CD4-positive, alpha-beta T cell treated with Interleukin-17A for 1 hour (primary cell): ENCODE data around the gene PTCHD1.
A peak's percentile ranks its signal among the peaks of the same experiment; 100 is the strongest.

Source experiments
- DNase-seq: peaks from one replicate; pipeline ENCODE4 v3.0.0-alpha.2; 2020

The PTCHD1 gene

DNA sequence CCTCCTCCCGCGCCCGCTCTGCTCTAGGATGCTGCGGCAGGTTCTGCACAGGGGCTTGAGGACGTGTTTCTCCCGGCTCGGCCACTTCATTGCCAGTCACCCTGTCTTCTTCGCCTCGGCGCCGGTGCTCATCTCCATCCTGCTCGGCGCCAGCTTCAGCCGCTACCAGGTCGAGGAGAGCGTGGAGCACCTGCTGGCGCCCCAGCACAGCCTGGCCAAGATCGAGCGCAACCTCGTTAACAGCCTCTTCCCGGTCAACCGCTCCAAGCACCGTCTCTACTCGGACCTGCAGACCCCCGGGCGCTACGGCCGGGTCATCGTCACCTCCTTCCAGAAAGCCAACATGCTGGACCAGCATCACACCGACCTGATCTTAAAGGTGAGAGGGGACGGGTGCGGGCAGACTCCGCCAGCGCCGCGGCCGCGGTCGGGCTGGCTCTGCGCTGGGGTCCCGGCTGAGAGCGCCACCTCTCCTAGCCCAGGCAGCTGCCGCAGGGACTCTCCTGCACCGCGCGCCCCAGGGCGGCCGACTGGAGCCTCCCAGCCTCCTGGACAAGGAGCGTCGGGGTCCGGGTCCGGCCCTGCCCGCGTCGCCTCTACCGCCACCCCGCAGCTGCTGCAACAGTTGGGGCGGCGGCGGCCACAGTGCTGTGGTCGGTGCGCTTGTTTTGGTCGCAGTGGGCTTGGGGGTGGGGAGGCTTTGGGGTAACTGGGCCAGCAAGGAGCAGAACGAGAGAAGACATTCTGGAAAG lies at the start of gene PTCHD1:
Gene PTCHD1 (plus strand): TSS at position 2 of the 752 bp plus-strand sequence. CDS start 27 bp downstream, at position 29.
- no peak for DNase-seq

DNA sequence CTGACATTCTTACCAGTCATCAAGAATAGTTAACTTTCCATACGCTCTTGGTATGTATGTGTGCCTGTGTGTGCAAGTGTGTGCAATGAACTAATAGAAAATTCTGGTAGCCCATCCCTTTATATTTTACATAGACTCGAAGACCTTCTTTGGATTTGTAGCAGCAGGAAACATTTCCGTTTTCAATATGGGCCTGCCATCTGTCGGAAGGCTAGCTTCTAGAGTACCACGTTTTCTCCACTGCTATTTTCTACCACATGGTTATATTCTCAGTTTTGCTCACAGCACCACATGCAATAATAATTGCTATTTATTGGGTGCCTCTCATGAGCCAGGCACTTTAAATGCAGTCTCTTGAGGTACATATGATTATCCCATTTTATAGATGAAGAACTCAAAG lies 47.9 kb upstream of the PTCHD1 start:
- no peak for DNase-seq

DNA sequence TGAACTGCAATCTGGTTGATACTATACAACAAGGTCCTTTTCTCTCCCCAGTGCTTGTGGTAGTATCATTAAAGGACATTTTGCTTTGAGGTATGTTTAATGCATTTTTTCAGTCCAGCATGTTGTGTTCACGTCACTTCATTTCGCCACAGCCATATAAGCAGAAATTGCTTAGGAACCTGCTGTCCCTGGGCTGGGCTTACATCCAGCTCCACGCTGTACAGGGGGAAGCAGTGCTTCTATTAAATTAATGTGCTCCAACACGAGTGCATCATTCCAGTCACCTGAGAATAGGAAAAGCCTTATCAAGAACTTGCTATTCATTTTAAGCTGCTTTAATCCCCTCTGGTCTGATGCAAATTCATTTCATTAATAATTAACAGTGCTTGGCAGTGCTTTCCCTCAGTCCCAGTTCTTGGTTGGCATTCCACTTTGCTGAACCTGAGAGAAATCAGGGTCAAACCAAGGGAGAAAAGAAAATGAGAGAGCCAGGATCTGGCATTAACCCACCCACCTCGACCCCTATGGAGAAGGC lies 47.4 kb upstream of the PTCHD1 start:
- DNase-seq = no peak

DNA sequence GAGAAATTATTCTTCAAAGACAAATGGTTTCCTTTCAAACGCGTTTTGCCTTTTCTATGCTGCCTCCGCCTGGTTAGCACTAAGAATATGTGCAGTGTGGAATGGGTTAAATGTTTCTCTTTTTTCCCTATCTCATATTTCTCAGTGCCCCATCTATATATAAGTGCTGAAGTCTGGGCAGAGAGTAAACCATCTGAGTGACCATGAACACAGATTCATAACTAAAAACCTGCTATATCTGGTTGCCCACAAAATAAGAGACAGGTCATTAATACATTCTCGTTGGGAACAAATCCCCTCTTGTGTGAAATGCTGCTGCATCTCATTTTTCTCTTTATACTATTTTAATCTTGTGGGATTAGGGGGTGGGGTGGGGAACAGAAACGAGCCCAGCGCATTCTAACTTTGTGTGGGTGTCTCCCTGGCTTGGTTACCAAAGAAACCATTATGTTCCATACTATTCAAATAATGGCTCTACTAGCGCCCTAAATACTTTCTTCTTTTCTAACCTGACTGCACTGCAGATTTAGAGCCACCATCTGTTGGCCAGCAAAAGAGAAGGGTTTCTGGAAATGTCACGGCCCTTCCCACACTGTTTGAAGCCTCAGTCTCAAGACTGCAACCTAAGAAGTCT lies 42.2 kb upstream of the PTCHD1 start:
- DNase-seq = no peak

DNA sequence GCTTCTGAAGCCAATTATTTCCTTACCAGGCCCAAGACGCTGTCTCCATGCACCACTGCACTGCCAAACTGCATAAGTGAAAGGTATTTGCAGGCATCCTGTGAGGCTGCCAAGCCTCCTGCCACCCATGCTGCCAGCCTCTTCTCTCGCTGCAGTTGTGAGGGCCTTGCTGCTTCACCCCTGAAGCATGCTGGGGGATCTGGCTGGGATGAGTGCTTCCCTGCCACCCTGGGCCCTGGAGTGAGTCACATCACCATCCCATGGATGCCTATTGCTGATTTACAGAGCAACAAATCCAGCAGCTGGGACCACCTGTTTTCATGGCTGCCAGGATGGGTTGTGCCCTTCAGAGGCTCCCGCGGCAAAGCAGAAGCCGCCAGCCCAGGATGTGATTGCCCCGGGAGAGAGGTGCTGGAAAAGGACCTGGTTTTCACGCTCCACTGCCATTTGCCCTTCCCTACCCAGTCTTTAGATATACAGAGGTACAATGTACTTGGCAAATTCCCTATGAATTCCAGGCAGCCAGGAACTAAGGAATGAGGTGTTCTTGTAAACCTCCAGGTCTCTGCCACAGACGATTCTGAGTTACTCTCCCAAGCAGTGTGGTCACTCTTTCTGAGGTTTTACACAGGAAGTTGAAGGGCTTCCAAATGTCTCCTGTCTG lies 41.5 kb upstream of the PTCHD1 start:
- DNase-seq = no peak

DNA sequence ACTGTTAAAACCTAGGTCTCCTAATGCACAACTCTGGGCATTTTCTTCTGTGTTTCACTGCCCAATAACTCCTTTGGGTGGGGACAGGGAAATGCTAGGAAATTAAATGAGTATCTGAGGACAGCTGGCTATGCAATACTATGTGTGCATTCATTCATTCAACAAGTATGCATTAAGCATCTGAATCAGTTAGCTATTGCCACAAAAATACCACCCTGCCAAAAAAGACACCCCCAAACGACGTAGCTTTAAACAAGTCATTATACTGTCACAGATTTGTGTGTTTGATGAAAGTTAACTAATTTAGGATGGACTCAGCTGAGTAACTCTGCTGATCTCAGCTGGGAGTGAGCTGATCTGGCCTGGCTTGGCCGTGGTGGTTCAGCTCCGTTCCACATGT lies 29.8 kb upstream of the PTCHD1 start:
- DNase-seq = no peak

DNA sequence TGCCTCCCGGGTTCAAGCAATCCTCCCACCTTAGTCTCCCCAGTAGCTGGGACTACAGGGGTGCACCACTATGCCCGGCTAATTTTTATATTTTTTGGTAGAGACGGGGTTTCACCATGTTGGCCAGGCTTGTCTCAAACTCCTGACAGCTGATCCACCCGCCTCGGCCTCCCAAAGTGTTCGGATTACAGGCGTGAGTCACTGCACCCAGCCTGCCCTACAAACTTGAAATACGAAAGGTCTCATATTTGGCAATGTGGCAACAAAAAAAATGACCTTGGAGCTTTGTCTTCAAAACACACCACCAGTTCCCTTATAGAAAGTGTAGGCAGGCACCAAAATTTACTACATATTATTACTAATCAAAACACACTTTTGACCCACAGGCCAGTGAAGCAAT lies 22.9 kb upstream of the PTCHD1 start:
- no peak for DNase-seq

DNA sequence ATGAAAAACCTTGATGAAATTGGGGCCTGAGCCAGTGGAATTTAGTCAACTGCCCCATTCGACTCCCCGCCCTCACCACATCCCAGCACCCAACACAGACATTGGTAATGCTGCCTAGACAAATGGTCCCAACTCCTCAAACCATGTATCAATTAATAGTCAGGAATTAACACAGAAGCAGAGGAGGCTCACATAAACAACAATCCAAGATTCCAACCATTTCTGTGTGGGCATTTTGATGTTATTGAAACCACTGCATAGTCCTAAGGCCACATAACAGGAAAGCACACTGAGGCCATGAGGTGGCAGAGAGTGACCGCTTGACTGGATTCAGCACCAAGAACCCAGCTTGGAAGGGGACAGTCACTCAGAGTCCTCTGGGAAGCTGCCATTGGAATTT lies 22.5 kb upstream of the PTCHD1 start:
- DNase-seq = no peak

DNA sequence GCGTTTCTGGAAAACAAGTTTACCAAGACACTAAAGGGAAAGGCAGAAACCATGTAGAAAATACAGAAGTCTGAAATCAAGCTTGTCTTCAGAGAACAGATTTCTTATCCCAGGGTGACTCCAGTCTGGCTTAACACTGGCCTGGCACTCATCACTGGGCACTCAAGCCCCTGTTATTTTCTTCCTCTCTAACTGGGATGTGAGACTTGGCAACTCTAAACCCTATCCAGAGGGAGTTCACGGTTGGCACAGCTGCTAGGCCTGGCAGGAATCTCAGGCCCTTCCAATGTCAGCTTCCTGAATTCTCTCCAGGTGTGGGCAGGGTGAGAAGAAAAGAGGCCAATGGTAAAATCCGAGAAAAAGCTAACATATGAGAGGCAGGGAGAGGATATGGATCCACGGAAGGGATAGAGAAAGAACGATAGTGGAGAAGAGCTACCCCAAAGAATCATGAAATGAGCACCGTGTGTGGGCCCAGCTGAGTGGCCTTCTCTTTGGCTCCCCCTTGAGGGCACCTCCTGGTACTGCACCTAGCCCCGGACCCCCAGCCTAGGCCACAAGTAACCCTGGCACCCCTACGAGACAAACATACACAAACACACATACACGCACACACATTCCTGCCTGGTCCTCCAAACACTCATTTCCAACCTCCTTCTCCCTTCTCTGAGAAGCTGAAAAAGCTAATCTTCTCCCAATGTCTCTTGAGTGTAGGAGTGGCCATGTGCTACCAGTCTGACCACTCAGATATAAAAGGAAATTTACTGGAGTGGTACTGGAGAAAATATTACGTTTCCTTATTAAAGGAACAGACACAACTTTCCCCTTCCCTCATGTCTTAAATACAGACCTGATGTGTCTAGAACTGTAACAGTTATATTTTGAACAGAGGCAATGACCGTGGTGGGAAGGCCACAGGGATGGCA lies 16.6 kb upstream of the PTCHD1 start:
- peak; percentile 9 for DNase-seq

DNA sequence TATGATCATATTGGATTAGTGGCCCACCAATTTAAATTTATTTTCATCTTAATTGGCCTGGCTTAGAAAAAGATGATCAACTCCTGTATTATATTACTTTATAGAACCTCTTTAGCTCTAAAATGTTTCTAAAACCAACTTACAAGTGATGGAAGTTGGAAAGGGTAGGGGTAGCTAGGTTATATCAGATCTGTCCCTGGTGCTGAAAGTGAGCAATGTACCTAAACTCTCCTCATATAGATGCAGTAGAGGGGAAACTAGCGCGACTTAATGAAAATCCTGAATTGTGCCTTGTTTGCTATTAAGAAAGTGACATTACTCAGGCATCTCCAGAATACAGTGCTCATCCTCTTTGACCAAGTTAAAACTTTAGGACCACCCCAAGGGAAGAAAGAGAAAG lies 7.5 kb upstream of the PTCHD1 start:
- no peak for DNase-seq

DNA sequence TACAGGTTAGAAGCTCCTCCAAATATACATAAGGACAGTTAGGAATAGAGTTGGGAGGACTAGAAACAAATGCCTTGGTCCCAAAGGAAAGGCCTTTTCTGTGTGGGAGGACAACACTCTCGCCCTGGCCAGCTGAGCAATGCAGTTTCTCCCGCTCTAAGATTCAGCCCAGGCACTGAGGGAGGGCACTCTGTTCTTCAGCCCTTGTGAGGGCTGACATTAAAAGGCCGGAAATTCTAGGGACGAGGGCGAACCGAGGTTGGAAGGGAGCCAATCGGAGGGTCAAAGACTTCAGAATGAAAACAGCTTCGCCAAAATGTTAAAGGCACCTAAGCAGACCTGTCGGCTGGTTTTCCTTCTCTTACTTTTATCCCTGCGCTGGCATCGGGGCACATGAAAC lies 2.9 kb upstream of the PTCHD1 start:
- DNase-seq = no peak

DNA sequence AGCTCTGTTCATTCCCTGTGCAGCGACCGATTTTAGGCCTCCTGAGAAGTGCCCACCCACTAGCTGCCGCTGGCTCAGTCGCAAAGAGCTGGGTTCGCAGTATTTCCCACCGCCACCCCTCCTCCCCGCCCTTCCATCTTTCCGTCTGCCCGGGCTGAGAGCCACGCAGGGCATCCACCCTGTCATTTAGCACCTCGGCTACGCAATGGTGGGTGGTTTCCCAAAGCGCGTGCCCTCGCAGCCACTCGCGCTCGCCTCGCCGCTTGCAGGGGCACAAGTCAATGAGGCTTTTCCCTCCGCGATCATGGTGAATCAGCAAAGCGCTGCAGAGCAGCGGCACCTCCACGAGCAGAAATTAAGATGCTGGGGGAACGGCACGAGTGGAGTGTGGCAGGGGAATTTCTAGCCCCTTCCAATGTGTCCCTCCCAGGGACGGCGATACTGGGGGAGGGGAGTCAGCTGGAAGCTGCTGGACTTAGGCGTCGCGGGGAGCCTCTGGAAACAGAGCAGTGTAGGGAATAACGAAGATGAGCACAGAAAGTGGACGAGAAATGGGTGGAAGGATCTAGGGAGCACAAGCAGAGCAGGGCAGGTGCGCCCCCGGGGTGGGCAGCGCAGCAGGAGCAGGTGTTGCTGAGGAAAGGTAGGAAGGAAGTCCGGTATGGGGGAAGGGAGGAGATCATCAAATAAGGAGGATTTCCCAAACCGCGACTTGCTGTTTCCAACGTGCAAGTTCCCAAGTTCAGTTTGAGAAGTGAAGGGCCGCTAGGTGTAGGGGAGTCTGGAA lies 2.4 kb upstream of the PTCHD1 start:
- no peak for DNase-seq

DNA sequence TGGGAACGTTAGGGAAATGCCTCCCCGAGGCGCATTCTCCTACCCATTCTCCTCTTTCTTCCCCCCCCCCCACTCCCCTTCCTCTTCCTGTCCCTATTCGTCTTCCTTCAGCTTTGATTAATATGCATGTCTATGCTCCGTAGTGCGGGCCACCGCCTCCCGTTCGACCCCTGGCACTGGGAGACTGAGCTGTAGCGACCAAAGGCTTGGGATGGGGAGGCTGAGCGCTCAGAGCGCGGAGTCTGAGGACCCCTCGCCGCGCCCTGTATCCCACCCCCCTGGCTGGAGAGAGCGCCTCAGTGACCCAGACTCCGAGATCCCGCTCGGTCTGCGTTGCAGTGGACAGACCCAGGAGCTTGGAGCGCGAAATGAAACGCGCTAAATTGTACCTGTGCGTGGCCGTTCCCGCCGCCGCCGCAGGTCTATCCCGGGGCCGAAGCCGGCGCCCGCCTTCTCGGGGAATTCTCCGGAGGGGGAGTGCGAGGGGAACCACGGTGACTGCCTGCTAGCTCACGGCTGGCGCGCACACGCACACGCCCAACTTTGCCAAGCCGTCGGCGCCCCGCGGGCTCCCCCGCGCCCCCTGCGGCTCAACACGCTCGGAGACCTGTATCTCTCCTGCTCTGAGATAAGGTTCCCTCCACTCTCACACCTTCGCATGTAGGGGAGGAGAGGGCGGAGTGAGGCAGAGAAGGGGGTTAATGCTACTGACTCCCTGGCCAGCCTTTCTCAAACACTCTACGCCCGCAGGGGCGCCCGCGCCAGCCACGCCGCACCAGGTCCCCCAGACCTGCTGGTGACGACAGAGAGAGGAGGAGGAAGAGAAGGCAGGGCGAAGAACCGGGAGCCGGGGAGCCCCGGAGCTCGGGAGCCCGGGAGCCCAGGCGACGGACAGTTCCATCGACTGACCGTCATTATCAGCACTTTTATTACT lies 1.5 kb upstream of the PTCHD1 start:
- DNase-seq = no peak

DNA sequence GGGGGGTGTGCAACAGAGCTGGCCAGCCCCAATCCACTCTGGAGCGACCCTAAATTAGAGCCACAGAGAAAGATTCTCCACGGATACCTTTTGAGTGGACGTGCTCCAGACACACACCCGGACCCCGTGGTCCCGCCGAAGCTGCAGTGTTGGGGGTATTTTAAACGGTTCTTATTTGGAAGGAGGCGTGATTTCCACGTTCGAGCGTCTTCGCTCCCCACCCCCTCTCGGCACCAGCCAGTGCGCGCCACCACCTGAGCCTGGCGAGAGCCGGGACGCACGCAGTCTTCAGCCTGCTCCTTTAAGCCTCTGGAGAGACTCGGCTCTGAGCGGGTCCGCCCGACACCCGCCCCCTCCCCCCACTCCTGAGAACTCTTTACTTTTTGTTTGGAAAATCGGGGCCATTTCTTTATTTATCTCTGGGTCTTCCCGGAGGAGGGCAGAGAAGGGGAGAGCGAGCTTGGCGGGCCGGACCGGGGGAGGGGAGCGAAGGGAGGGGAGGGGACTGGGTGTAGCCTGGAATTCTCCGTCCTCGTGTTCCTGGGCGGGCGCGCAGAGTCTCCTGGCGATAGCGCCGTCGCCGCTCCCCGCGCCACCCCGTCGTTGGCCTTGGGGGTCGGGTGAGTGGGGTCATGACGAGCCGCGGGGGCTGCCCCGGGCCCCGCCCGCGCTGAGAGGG lies 668 bp upstream of the PTCHD1 start:
- no peak for DNase-seq

DNA sequence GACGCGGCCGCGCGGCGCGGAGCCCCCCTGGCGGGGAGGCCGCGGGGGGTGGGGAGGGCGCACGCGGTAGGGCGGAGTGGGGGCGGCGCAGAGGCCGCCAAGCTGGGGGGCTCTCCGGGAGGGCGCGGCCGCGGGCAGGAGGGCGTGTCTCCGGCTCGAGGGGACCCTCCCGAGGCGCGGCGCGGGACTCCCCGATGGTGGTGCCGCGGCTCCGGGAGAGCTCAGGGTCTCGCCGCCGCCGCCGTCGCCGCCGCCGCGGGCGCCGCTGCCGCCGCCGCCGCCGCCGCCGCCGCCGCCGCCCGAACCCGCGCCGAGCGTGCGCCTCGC lies 165 bp upstream of the PTCHD1 start:
- no peak for DNase-seq

DNA sequence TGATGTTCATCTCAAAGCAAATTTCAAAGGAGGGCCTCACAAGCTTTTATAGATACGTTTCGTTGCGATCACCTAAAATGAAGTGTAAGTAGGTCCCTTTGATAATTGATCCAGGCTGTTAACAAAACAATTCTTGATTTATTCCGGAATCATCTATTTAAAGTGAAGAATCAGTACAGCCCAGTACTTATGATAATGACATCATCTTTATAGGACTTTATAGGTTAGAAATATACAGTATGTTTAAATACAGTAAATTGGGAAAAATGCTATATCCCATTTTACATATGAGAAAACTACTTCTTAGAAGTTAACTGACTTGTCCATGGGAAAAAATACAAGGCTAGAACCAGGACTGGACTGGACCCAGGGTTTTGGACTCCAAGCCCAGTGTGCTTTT lies 3.7 kb downstream of the PTCHD1 start:
- DNase-seq = no peak

DNA sequence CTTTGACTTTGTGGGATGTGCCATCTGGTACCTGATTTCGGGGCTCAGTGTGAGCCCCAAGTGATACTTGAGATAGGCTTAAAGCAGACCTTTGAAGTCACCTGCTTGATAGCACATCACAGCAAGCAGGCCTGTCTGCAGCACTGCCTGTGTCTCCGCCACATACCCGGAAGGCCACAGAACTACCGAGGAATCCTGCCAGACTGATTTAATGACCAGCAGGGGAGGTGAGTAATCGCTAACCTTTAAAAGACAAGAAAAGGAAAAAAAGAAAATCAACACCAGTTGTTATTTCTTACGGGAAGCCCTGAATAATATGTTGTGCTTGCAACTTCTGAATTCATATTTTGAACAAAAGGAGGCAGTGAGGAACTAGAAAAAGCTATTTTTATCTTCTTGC lies 6.8 kb downstream of the PTCHD1 start:
- no peak for DNase-seq

DNA sequence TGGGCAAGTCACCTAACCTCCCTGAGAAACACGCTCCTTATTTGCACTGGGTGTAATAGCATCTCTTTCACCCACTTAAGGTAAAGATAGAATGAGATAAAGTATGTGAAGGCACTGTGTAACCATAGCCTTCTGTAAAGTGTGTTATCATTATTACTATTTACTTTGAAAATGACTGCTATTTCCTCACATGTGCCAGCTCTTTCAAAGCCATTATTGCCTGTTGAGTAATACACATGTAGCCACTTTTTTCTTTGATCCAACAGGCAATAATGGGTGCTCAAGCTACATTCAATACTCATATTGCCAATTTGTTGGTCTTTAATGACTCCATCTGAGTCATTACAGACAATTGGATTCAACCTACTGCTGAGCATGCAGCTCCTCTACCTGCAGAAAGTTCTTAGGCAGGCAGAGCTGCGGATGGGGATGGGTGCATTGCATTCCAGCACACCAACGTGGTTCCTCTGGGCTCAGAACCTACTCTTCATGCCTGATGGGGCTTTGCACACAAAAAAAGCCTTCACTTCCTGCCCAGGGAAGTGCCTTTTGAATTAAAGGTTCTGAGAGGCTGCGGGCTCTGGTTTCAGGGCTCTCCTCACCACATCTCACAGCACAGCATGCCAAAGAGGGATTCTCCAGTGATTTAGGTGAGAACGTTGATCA lies 9.7 kb downstream of the PTCHD1 start:
- no peak for DNase-seq

DNA sequence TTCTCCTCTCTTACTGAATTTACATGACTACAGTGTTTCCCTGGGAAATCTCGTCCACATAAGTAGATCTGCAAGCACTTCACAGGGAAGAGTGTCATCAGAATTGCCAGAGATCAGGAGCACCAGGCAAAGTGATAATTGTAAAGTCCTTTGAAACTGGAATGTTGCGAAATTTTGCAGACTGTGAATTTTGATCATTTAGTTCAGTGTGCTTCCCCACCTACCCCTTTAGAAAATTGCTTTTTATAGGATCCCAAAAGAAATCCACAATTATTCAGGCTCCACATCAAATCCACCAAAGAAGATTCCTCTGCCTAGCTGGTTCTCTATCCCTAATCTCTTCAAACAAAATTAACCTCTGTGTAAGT lies 10.2 kb downstream of the PTCHD1 start:
- no peak for DNase-seq

DNA sequence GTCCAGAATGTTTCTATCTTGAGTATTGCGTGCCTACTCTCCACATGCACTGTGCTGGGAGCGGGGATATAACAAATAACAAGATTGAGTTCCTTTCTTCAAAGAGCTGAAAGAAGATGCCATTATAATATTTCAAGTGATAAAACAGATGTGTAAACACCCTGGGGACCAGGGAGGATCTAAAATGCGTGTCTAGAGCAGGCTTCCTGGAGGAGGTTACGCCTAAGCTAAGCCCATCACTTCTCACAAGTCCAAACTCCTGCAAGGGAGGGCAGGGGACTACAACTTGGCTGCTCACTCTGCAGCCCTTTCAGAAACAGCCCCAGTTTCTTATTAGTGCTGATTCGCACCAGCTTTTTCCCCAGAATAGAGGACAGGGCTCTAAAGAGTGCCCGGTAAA lies 21.5 kb downstream of the PTCHD1 start:
- no peak for DNase-seq
